Uterus (tissue), 2 donors: Measurements from ENCODE around the gene C5orf15.

Experiments
- CTCF ChIP-seq, 4 experiments: fragments of 200-600 bp in 2 of 4; fragments of 450-650 bp in 2 of 4; sonication (generic) in 2 of 4; IDR thresholded peaks; one replicate each; pipeline ENCODE4 v1.5.1; 2016 to 2019; ENCODE audit warnings: antibody characterized with exemption in 4 of 4, mild to moderate bottlenecking in 2 of 4, moderate library complexity in 1 of 4
- POLR2A ChIP-seq, 2 donors: fragments of 450-650 bp; IDR thresholded peaks; one replicate each; pipeline ENCODE4 v1.6.1; 2016; ENCODE audit warnings: antibody characterized with exemption in 2 of 2, mild to moderate bottlenecking in 1 of 2, moderate library complexity in 1 of 2

- no peak for TF ChIP-seq CTCF (IDR thresholded peaks at IDR 0.05)
- no peak for TF ChIP-seq POLR2A (IDR thresholded peaks at IDR 0.05)
Measured at GRCh38 chr5:133963493-133964128, 4.8 kb downstream of the C5orf15 start.
